GM10266 (cell line): ENCODE data around the gene HTD2.
"Not testable (repeated sequence)": the region's sequence is repeated elsewhere in the genome, so short reads cannot be mapped to it uniquely, and the experiment has no call there.

ENCODE experiments used
- DNase-seq: peaks from one replicate; pipeline ENCODE4 v3.0.0; 2012; ENCODE audit errors: extremely low spot score
- TF ChIP-seq, protein P1 (sequence below): IDR thresholded peaks from 2 replicates; pipeline ENCODE4 v1.5.1; 2012; ENCODE audit warnings: mild to moderate bottlenecking, low read depth; ENCODE audit not compliant: control insufficient read depth, insufficient read depth; ENCODE audit errors: missing control alignments

HTD2 gene

DNA sequence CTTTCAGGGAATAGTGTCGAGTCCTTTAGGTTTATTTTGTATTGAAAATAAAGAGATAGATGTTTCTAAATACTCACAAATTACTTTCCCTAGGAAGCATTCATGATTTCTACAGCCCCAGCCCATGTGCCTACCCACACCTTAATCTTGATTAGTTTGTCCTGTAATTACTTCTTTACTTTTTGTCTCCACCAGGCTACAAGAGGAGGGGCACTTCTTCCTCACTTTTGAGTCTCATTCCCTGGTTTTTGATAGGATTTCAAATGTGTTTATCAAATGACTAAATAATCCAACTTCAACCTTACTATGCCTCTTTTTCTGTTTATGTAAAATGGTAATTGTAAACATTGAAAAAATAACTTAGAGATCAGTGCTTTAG, 28.2 kb downstream of the HTD2 start:
- DNase-seq: no peak
- TF ChIP-seq, protein P1, sequence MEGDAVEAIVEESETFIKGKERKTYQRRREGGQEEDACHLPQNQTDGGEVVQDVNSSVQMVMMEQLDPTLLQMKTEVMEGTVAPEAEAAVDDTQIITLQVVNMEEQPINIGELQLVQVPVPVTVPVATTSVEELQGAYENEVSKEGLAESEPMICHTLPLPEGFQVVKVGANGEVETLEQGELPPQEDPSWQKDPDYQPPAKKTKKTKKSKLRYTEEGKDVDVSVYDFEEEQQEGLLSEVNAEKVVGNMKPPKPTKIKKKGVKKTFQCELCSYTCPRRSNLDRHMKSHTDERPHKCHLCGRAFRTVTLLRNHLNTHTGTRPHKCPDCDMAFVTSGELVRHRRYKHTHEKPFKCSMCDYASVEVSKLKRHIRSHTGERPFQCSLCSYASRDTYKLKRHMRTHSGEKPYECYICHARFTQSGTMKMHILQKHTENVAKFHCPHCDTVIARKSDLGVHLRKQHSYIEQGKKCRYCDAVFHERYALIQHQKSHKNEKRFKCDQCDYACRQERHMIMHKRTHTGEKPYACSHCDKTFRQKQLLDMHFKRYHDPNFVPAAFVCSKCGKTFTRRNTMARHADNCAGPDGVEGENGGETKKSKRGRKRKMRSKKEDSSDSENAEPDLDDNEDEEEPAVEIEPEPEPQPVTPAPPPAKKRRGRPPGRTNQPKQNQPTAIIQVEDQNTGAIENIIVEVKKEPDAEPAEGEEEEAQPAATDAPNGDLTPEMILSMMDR: no peak

DNA sequence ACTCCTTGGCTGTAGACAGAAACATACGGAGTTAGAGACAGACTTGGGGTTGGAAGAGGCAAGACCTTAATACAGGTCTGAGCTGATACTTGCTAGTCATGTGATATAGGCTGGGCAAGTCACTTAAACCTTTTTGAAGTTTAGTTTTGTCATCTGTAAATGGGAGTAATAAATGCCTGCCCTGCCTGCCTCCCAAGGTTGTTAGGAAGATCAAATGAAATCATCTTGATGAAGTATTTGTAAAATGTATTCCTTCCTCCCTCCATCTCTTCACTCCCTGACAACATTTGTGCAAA, 29.3 kb downstream of the HTD2 start:
- TF ChIP-seq, protein P1: no peak
- no peak for DNase-seq

DNA sequence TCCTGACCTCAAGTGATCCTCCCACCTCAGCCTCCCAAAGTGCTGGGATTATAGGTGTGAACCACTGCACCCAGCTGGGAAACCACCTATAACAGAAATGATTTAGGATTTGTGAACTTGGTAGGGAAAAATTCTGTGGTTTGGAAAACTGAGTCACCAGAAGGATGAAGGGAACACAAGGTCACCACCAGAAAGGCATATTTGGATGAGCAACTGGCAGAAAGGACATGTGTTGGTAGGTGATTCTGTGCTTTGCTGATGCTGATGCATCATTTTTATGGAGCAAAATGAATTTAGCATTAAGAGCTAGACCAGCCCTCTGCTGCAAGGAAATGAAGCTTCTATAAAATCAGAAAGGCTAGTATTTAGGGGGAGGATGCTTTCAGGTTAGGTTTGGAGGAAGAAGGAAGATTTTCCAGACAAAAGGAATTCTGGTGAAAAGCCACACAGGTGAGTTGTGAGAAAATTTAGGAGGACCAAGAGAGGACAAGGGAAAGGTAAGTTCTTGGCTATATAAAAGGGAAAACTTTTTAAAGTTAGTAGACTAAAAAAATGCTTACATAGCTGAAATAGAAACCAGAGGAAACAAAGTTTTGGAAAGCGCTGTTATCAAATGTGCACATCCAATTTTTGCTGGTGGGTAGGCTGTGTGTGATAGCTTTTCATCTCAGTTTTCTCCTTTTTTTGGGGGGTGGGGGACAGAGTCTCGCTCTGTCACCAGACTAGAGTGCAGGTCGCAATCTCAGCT, 30.0 kb downstream of the HTD2 start:
- no peak for DNase-seq
- TF ChIP-seq, protein P1: no peak

- TF ChIP-seq, protein P1: no peak
- DNase-seq: no peak
Measured at GRCh38 chr3:58337190-58337589, 30.9 kb downstream of the HTD2 start.

DNA sequence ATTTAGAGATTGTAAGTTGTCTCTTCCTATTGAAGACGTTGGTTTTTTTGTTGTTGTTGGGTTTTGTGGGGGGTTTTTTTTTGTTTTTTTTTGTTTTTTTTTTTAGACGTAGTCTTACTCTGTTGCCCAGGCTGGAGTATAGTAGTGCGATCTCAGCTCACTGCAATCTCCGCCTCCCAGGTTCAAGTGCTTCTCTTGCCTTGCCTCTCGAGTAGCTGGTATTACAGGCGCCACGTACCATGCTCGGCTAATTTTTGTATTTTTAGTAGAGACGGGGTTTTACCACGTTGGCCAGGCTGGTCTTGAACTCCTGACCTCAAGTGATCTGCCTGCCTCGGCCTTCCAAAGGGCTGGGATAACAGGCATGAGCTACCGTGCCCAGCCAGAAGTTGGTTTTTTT, 32.8 kb downstream of the HTD2 start:
- not testable (repeated sequence) for DNase-seq

GRCh38 chr3:58340594-58341244, 34.4 kb downstream of the HTD2 start:
- TF ChIP-seq, protein P1: no peak
- DNase-seq: no peak

GRCh38 chr3:58341376-58341775, 35.1 kb downstream of the HTD2 start:
- TF ChIP-seq, protein P1: no peak
- DNase-seq: no peak
